H9 (cell line): ENCODE results near the gene CDS2. TPM values are rescaled to one million over a fixed set of nuclear protein-coding genes. Genes with fewer than 3 reads are reported as not detected.

ENCODE experiments used
- DNase-seq: peaks from one replicate; pipeline ENCODE4 v3.0.0-alpha.2; 2017
- H2AFZ ChIP-seq: one replicate; pipeline ENCODE4 v1.6.1; 2013; ENCODE audit warnings: mild to moderate bottlenecking, low read length, control low read depth, moderate library complexity
- H2AK5ac ChIP-seq: 2 replicates; pipeline ENCODE4 v1.6.1; 2013; ENCODE audit warnings: low read length, control low read depth, mixed read lengths; ENCODE audit not compliant: insufficient read length
- H2BK120ac ChIP-seq: one replicate; pipeline ENCODE4 v1.6.1; 2013; ENCODE audit warnings: low read depth, mild to moderate bottlenecking, low read length, control low read depth, inconsistent platforms; ENCODE audit not compliant: poor library complexity, severe bottlenecking
- H2BK12ac ChIP-seq: 2 replicates; pipeline ENCODE4 v1.6.1; 2013; ENCODE audit warnings: low read length, control low read depth, mixed read lengths, low read depth; ENCODE audit not compliant: insufficient read length
- H2BK15ac ChIP-seq: 2 replicates; pipeline ENCODE4 v1.6.1; 2013; ENCODE audit warnings: low read depth, low read length, control low read depth
- H2BK20ac ChIP-seq: one replicate; pipeline ENCODE4 v1.6.1; 2013; ENCODE audit warnings: low read depth, mild to moderate bottlenecking, low read length, control low read depth, inconsistent platforms; ENCODE audit not compliant: poor library complexity, severe bottlenecking
- H2BK5ac ChIP-seq: 2 replicates; pipeline ENCODE4 v1.6.1; 2013; ENCODE audit warnings: low read length, control low read depth, mixed read lengths; ENCODE audit not compliant: insufficient read length
- H3K14ac ChIP-seq: 2 replicates; pipeline ENCODE4 v1.6.1; 2013; ENCODE audit warnings: low read length, control low read depth; ENCODE audit not compliant: insufficient read depth
- H3K18ac ChIP-seq: 2 replicates; pipeline ENCODE4 v1.6.1; 2013; ENCODE audit warnings: low read depth, mild to moderate bottlenecking, mixed read lengths, low read length, control low read depth; ENCODE audit not compliant: insufficient read length
- H3K23ac ChIP-seq: 2 replicates; pipeline ENCODE4 v1.6.1; 2013; ENCODE audit warnings: low read length, control low read depth, mixed read lengths, low read depth; ENCODE audit not compliant: insufficient read length
- H3K23me2 ChIP-seq: 2 replicates; pipeline ENCODE4 v1.6.1; 2013; ENCODE audit warnings: low read depth, mild to moderate bottlenecking, mixed read lengths, low read length, control low read depth; ENCODE audit not compliant: insufficient read length, poor library complexity, severe bottlenecking
- H3K27ac ChIP-seq: 2 replicates; pipeline ENCODE4 v1.5.1; 2013; ENCODE audit warnings: low read length, control low read depth, mixed read lengths, low read depth; ENCODE audit not compliant: insufficient read length
- H3K27me3 ChIP-seq: 2 replicates; pipeline ENCODE4 v1.6.1; 2013; ENCODE audit warnings: low read length, control low read depth, inconsistent platforms; ENCODE audit not compliant: insufficient read depth
- H3K4ac ChIP-seq: 2 replicates; pipeline ENCODE4 v1.6.1; 2013; ENCODE audit warnings: low read depth, mild to moderate bottlenecking, control low read depth, inconsistent platforms, low read length, moderate library complexity
- H3K4me1 ChIP-seq: 2 replicates; pipeline ENCODE4 v1.6.1; 2013; ENCODE audit warnings: low read length, control low read depth, inconsistent platforms; ENCODE audit not compliant: insufficient read depth
- H3K4me2 ChIP-seq: 2 replicates; pipeline ENCODE4 v1.6.1; 2013; ENCODE audit warnings: low read length, control low read depth, mixed read lengths; ENCODE audit not compliant: insufficient read length, insufficient read depth
- H3K56ac ChIP-seq: 2 replicates; pipeline ENCODE4 v1.6.1; 2013; ENCODE audit warnings: low read depth, mild to moderate bottlenecking, mixed read lengths, low read length, control low read depth; ENCODE audit not compliant: insufficient read length
- H3K79me1 ChIP-seq: 2 replicates; pipeline ENCODE4 v1.6.1; 2013; ENCODE audit warnings: low read depth, mild to moderate bottlenecking, moderate library complexity, low read length, control low read depth, inconsistent platforms; ENCODE audit not compliant: insufficient read depth, poor library complexity, severe bottlenecking
- H3K79me2 ChIP-seq: 2 replicates; pipeline ENCODE4 v1.6.1; 2013; ENCODE audit warnings: low read length, control low read depth, inconsistent platforms; ENCODE audit not compliant: insufficient read depth
- H3K9ac ChIP-seq: 2 replicates; pipeline ENCODE4 v1.6.1; 2013; ENCODE audit warnings: low read length, control low read depth, mixed read lengths; ENCODE audit not compliant: insufficient read length; ENCODE audit errors: extremely low read depth
- H3K9me3 ChIP-seq: one replicate; pipeline ENCODE4 v1.6.1; 2013; ENCODE audit warnings: low read depth, low read length, inconsistent platforms; ENCODE audit not compliant: control insufficient read depth
- H3T11ph ChIP-seq: one replicate; pipeline ENCODE4 v1.6.1; 2013; ENCODE audit warnings: mild to moderate bottlenecking, low read length, control low read depth, inconsistent platforms
- H4K20me1 ChIP-seq: one replicate; pipeline ENCODE4 v1.6.1; 2013; ENCODE audit not compliant: control insufficient read depth, insufficient read length, insufficient read depth
- H4K5ac ChIP-seq: 2 replicates; pipeline ENCODE4 v1.6.1; 2013; ENCODE audit warnings: low read depth, mild to moderate bottlenecking, mixed read lengths, low read length, control low read depth; ENCODE audit not compliant: insufficient read length
- H4K8ac ChIP-seq: replicated peaks from 2 replicates; pipeline ENCODE4 v1.6.1; 2013; ENCODE audit warnings: low read length, control low read depth, mixed read lengths, low read depth; ENCODE audit not compliant: insufficient read length
- H4K91ac ChIP-seq: 2 replicates; pipeline ENCODE4 v1.6.1; 2013; ENCODE audit warnings: low read depth, mild to moderate bottlenecking, moderate library complexity, mixed read lengths, low read length, control low read depth; ENCODE audit not compliant: insufficient read length
- H3K27ac Mint-ChIP-seq, 3 experiments: 2 replicates in 2 of 3; 3 replicates in 1 of 3; pipeline ENCODE4 v1.8.0; 2020 to 2021; ENCODE audit warnings: mixed read lengths in 3 of 3, mild to moderate bottlenecking in 1 of 3, moderate library complexity in 1 of 3
- H3K27me3 Mint-ChIP-seq: 2 replicates; pipeline ENCODE4 v1.8.0; 2021; ENCODE audit warnings: low read depth, mild to moderate bottlenecking, moderate library complexity, mixed read lengths
- H3K36me3 Mint-ChIP-seq, 3 experiments: 2 replicates in 2 of 3; 3 replicates in 1 of 3; pipeline ENCODE4 v1.8.0; 2020 to 2021; ENCODE audit warnings: low read depth in 3 of 3, mixed read lengths in 3 of 3; ENCODE audit not compliant: insufficient read depth in 1 of 3
- H3K4me1 Mint-ChIP-seq, 2 experiments: 2 replicates each; pipeline ENCODE4 v1.8.0; 2020; ENCODE audit warnings: mixed read lengths in 2 of 2
- H3K4me3 Mint-ChIP-seq, 2 experiments: 2 replicates in 1 of 2; 3 replicates in 1 of 2; pipeline ENCODE4 v1.8.0; 2020 to 2021; ENCODE audit warnings: mild to moderate bottlenecking in 2 of 2, mixed read lengths in 2 of 2, moderate library complexity in 1 of 2
- H3K9me3 Mint-ChIP-seq, 2 experiments: 2 replicates in 1 of 2; 3 replicates in 1 of 2; pipeline ENCODE4 v1.8.0; 2020; ENCODE audit warnings: mild to moderate bottlenecking in 2 of 2, mixed read lengths in 2 of 2, moderate library complexity in 1 of 2
- WGBS: extraction: QIAGEN DNeasy Blood & Tissue Kit; methylation state at CpG from one replicate; pipeline ENCODE4 v1.1.7; 2013; ENCODE audit warnings: missing lambda C conversion rate, low lambda C conversion rate, mixed read lengths; ENCODE audit not compliant: insufficient read length; ENCODE audit errors: extremely low coverage; 5-methylcytosine and 5-hydroxymethylcytosine counted together
- total RNA-seq: library from RNA; stranded (reverse); gene quantifications from 2 replicates; pipeline ENCODE4 v1.2.1, GENCODE V29; 2021
- TF ChIP-seq, protein P1 (sequence below): fragments of 200-600 bp; sonication (generic); conservative IDR thresholded peaks from 3 replicates; pipeline ENCODE4 v1.8.0; 2021; ENCODE audit warnings: antibody characterized with exemption, mild to moderate bottlenecking

Gene CDS2
- total RNA-seq, 1 experiment from 2014 or later, result 63.2 TPM

DNA sequence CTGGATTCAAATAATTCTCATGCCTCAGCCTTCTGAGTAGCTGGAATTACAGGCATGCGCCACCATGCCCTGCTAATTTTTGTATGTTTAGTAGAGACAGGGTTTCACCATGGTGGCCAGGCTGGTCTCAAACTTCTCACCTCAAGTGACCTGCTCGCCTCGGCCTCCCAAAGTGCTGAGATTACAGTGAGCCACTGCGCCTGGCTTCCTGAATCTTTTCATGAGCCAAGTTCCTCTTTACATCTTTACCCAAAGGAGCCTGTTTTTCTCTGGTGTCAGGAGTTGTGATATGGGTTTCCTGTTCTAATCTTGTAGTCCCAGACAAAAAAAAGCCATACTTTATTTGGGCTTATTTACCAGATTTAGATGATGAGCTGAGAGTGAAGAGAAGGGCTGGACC, 41.4 kb upstream of the CDS2 start:
- no peak overlapping the region for H2AK5ac ChIP-seq
- H3K23ac ChIP-seq, result no peak overlapping the region
- no peak overlapping the region for H3T11ph ChIP-seq
- H3K9ac ChIP-seq, result no peak overlapping the region
- H3K18ac ChIP-seq, result no peak overlapping the region
- Mint-ChIP-seq H3K9me3 (no peaks in the 10 kb centered on the region), H3K36me3 (no peaks in the 10 kb centered on the region), H3K27me3 (no peaks in the 10 kb centered on the region), H3K4me3 (no peak overlapping the region), H3K4me1 (peaks cover 7 to 10% of the 10 kb centered on the region in 2 experiments), H3K27ac (no peak overlapping the region)
- no peak overlapping the region for H3K27ac ChIP-seq
- no peak overlapping the region for H2BK5ac ChIP-seq
- no peaks in the 10 kb centered on the region for H3K4me1 ChIP-seq
- H3K56ac ChIP-seq, result no peak overlapping the region
- no peaks in the 10 kb centered on the region for H3K79me1 ChIP-seq
- H2BK12ac ChIP-seq, result no peak overlapping the region
- no peak overlapping the region for H4K8ac ChIP-seq
- no peak overlapping the region for H2AFZ ChIP-seq
- no peaks in the 10 kb centered on the region for H3K23me2 ChIP-seq
- no peak overlapping the region for H3K4me2 ChIP-seq
- no peak overlapping the region for H3K14ac ChIP-seq
- H4K91ac ChIP-seq, result no peak overlapping the region
- H2BK120ac ChIP-seq, result no peak overlapping the region
- H3K9me3 ChIP-seq, result no peaks in the 10 kb centered on the region
- no peak for DNase-seq
- H3K79me2 ChIP-seq, result no peaks in the 10 kb centered on the region
- no peak overlapping the region for H3K4ac ChIP-seq
- WGBS, result no CpG with 5 or more reads among the region's 4 CpGs
- TF ChIP-seq, protein P1, sequence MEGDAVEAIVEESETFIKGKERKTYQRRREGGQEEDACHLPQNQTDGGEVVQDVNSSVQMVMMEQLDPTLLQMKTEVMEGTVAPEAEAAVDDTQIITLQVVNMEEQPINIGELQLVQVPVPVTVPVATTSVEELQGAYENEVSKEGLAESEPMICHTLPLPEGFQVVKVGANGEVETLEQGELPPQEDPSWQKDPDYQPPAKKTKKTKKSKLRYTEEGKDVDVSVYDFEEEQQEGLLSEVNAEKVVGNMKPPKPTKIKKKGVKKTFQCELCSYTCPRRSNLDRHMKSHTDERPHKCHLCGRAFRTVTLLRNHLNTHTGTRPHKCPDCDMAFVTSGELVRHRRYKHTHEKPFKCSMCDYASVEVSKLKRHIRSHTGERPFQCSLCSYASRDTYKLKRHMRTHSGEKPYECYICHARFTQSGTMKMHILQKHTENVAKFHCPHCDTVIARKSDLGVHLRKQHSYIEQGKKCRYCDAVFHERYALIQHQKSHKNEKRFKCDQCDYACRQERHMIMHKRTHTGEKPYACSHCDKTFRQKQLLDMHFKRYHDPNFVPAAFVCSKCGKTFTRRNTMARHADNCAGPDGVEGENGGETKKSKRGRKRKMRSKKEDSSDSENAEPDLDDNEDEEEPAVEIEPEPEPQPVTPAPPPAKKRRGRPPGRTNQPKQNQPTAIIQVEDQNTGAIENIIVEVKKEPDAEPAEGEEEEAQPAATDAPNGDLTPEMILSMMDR, result no peak
- H2BK20ac ChIP-seq, result no peak overlapping the region
- no peaks in the 10 kb centered on the region for H4K20me1 ChIP-seq
- no peaks in the 10 kb centered on the region for H3K27me3 ChIP-seq
- H4K5ac ChIP-seq, result no peak overlapping the region
- no peak overlapping the region for H2BK15ac ChIP-seq
